Posterior vena cava (tissue), 2 donors: Measurements from ENCODE around the gene SP140. TPM values are rescaled to one million over a fixed set of nuclear protein-coding genes. Genes with fewer than 3 reads are reported as not detected.
"Not testable (repeated sequence)": the region's sequence is repeated elsewhere in the genome, so short reads cannot be mapped to it uniquely, and the experiment has no call there.

ENCODE experiments used
- DNase-seq: peaks from one replicate; pipeline ENCODE4 v3.0.0-alpha.2; 2020; ENCODE audit warnings: low spot score
- intact Hi-C, 2 donors: fragments of 100-400 bp; cut with DNase I; formaldehyde crosslinking; loops; one replicate each; pipeline versions ENCODE4 v1.14.1 to v1.14.2; 2022 to 2023
- total RNA-seq, 2 donors: library from RNA; stranded (reverse); fragmentation: NEBNext Ultra II Directional; extraction: Animal tissue kit (Norgen Biotek cat#: 25700); gene quantifications; one replicate each; pipeline ENCODE4 v1.2.1, GENCODE V29; 2021
- donor health status: DM: yes; HTN: yes; CAD: no.
- donor health status: DM: yes; HTN: yes; CAD: no.

SP140 gene
- total RNA-seq, 2 donors from 2014 or later: 2.3 to 4.5 TPM

GRCh38 chr2:230321031-230321430 is 95.5 kb downstream of the SP140 start:
- DNase-seq: no peak
- intact Hi-C loops: no loop called here

GRCh38 chr2:230322561-230323384 is 97.2 kb downstream of the SP140 start:
- no peak for DNase-seq
- intact Hi-C loops: no loop called here

- intact Hi-C loops: no loop called here
- no peak for DNase-seq
Measured at GRCh38 chr2:230323385-230324106, 98.0 kb downstream of the SP140 start.

- intact Hi-C loops: no loop called here
- no peak for DNase-seq
Measured at GRCh38 chr2:230324503-230324902, 99.0 kb downstream of the SP140 start.

- intact Hi-C loops: no loop called here
Measured at GRCh38 chr2:230325316-230326243, 100.0 kb downstream of the SP140 start.

GRCh38 chr2:230326453-230327417 is 101.2 kb downstream of the SP140 start, which contains the start of gene SP140L:
Gene SP140L, plus strand, starts transcription at chr2:230327193. Its CDS starts 77 bp downstream, at chr2:230327270.
- intact Hi-C loops: no loop called here
- DNase-seq: peak; percentile 94

More at GRCh38 chr2:230325316-230326243, 100.0 kb downstream of the SP140 start:
- DNase-seq: no peak

GRCh38 chr2:230327418-230328154 is 102.0 kb downstream of the SP140 start:
- no peak for DNase-seq
- intact Hi-C loops: no loop called here

GRCh38 chr2:230328155-230328458 is 102.6 kb downstream of the SP140 start:
- intact Hi-C loops: no loop called here

GRCh38 chr2:230329946-230330605 is 104.5 kb downstream of the SP140 start:
- no peak for DNase-seq
- intact Hi-C loops: no loop called here

More at GRCh38 chr2:230328155-230328458, 102.6 kb downstream of the SP140 start:
- DNase-seq: no peak

- no peak for DNase-seq
- intact Hi-C loops: no loop called here
Measured at GRCh38 chr2:230330725-230331124, 105.2 kb downstream of the SP140 start.

- intact Hi-C loops: no loop called here
- DNase-seq: no peak
Measured at GRCh38 chr2:230335461-230335863, 109.9 kb downstream of the SP140 start.

GRCh38 chr2:230335864-230336506 is 110.4 kb downstream of the SP140 start:
- no peak for DNase-seq
- intact Hi-C loops: no loop called here

- DNase-seq, intact Hi-C loops: not testable (repeated sequence)
Measured at GRCh38 chr2:230341936-230342528, 116.5 kb downstream of the SP140 start.

- intact Hi-C loops: not testable (repeated sequence)
Measured at GRCh38 chr2:230343041-230343624, 117.6 kb downstream of the SP140 start.

GRCh38 chr2:230343747-230344146 is 118.2 kb downstream of the SP140 start:
- no peak for DNase-seq
- intact Hi-C loops: no loop called here

More at GRCh38 chr2:230343041-230343624, 117.6 kb downstream of the SP140 start:
- not testable (repeated sequence) for DNase-seq

GRCh38 chr2:230346465-230346864 is 120.9 kb downstream of the SP140 start:
- no peak for DNase-seq
- intact Hi-C loops: no loop called here
